ENCODE data around the gene FH. TPM values are rescaled to one million over a fixed set of nuclear protein-coding genes. Genes with fewer than 3 reads are reported as not detected.

FH gene
- total RNA-seq, 1 experiment from 2014 or later = 87.5 TPM

DNA sequence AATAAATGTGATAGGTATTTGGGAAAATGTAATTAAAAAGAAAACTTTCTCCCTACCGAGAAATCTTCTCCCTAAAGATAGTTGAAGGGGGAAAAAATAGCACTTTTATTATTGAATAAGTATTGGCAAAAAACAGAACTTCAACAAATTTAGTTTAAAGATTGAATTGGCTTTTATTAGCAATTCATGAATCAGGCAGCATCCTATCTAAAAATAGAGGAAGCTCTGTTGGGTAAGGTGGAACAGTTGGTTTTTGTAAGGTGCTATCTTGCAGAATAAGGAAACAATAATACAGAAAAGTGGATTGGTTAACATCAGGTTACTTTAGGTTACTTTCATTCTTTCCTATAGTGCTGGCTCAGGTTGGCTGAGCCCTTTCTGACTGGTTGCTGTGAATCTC lies 62.8 kb downstream of the FH start:
- no peaks in the 10 kb centered on the region for H3K36me3 ChIP-seq
- no peak for DNase-seq
- H3K27me3 ChIP-seq = no peaks in the 10 kb centered on the region

DNA sequence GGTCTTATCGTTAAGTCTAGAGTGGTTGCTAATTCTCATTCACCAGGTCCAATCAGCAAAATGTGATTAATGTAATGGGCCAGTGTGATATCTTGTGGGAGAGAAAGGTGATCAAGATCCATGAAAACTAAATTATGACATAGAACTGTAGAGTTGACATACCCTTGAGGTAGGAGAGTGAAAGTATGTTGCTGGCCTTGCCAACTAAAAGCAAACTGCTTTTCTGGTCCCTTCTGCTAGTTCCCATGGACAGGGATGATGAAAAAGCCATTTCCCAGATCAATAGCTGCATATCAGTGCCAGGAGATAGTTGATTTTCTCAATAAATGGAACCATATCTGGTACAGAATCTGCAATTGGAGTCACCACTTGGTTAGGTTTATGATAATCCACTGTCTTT lies 65.8 kb downstream of the FH start:
- H3K9me3 ChIP-seq (replicated peaks) = no peaks in the 10 kb centered on the region
- H3K27ac ChIP-seq = no peak overlapping the region
- H3K27me3 ChIP-seq = no peaks in the 10 kb centered on the region
- no peak overlapping the region for H3K4me3 ChIP-seq
- no peaks in the 10 kb centered on the region for H3K36me3 ChIP-seq
- DNase-seq = no peak
- H3K4me1 ChIP-seq = no peaks in the 10 kb centered on the region

More for the DNA sequence above, 62.8 kb downstream of the FH start:
- H3K4me1 ChIP-seq = no peaks in the 10 kb centered on the region
- H3K4me3 ChIP-seq = no peak overlapping the region
- H3K27ac ChIP-seq = no peak overlapping the region
- no peaks in the 10 kb centered on the region for H3K9me3 ChIP-seq (replicated peaks)

- DNase-seq = no peak
- Histone ChIP-seq H3K9me3 (replicated peaks) (no peaks in the 10 kb centered on the region), H3K4me3 (no peak overlapping the region), H3K36me3 (no peaks in the 10 kb centered on the region), H3K27ac (no peak overlapping the region), H3K27me3 (no peaks in the 10 kb centered on the region), H3K4me1 (peaks cover 14% of the 10 kb centered on the region)
Observed at GRCh38 chr1:241451956-241452355, 67.6 kb downstream of the FH start.

Other genes with a start within 250 kb of the FH start
- gene RGS7, start 162.6 kb downstream of the FH start, total RNA-seq (2014; rRNA removed; shearing (Covaris generic)) = 0.16 TPM in 1 of 2 replicates, not detected in the other
- 0.04 TPM in 1 of 2 replicates, not detected in the other for gene KMO, start 12.6 kb upstream of the FH start, total RNA-seq (2014; rRNA removed; shearing (Covaris generic))
- gene CHML, start 120.6 kb upstream of the FH start, total RNA-seq (2014; rRNA removed; shearing (Covaris generic)) = 22.4 and 26.7 TPM in 2 replicates
- 12.1 and 13.3 TPM in 2 replicates for gene OPN3, start 120.6 kb upstream of the FH start, total RNA-seq (2014; rRNA removed; shearing (Covaris generic))
- gene WDR64, start 132.5 kb upstream of the FH start, total RNA-seq (2014; rRNA removed; shearing (Covaris generic)) = not detected in 2 replicates